Pulmonary artery endothelial cell (primary cell): ENCODE measurements around the gene CLDN8. TPM values are rescaled to one million over a fixed set of nuclear protein-coding genes. Genes with fewer than 3 reads are reported as not detected.

Source experiments
- DNase-seq: peaks from one replicate; pipeline ENCODE4 v3.0.0-alpha.2; 2011; ENCODE audit warnings: low read depth, low spot score
- total RNA-seq: library from RNA; depleted of rRNA; stranded (reverse); fragments of >200 nt; gene quantifications from 2 replicates; pipeline ENCODE4 v1.2.3, GENCODE V29; 2014

CLDN8 gene
- total RNA-seq: not detected in 2 replicates

- DNase-seq: no peak
These were observed at the start of gene CLDN8 for GRCh38 chr21:30216041-30216723. CLDN8 (minus strand) TSS chr21:30216097; CDS start chr21:30215925, 172 bp downstream.

- no peak for DNase-seq
These were observed 41.9 kb upstream of the CLDN8 start for GRCh38 chr21:30257773-30258172.

GRCh38 chr21:30256100-30256499 lies 40.2 kb upstream of the CLDN8 start:
- DNase-seq: no peak

GRCh38 chr21:30255679-30256078 lies 39.8 kb upstream of the CLDN8 start:
- no peak for DNase-seq

GRCh38 chr21:30251781-30252180 lies 35.9 kb upstream of the CLDN8 start:
- no peak for DNase-seq

- no peak for DNase-seq
These were observed 34.0 kb upstream of the CLDN8 start for GRCh38 chr21:30249936-30250335.

GRCh38 chr21:30248844-30249243 lies 32.9 kb upstream of the CLDN8 start:
- no peak for DNase-seq

- DNase-seq: no peak
These were observed 29.2 kb upstream of the CLDN8 start for GRCh38 chr21:30245061-30245460.

GRCh38 chr21:30243691-30244090 lies 27.8 kb upstream of the CLDN8 start:
- DNase-seq: no peak

GRCh38 chr21:30240661-30241060 lies 24.8 kb upstream of the CLDN8 start:
- no peak for DNase-seq

- DNase-seq: no peak
These were observed 22.3 kb upstream of the CLDN8 start for GRCh38 chr21:30238168-30238567.

GRCh38 chr21:30234643-30235042 lies 18.7 kb upstream of the CLDN8 start:
- DNase-seq: no peak

- no peak for DNase-seq
These were observed 18.2 kb upstream of the CLDN8 start for GRCh38 chr21:30234050-30234449.

- DNase-seq: no peak
These were observed 17.5 kb upstream of the CLDN8 start for GRCh38 chr21:30233228-30234020.

GRCh38 chr21:30232011-30232410 lies 16.1 kb upstream of the CLDN8 start:
- no peak for DNase-seq

- no peak for DNase-seq
These were observed 11.9 kb upstream of the CLDN8 start for GRCh38 chr21:30227633-30228404.

GRCh38 chr21:30227128-30227527 lies 11.2 kb upstream of the CLDN8 start:
- DNase-seq: no peak

GRCh38 chr21:30223596-30223995 lies 7.7 kb upstream of the CLDN8 start:
- no peak for DNase-seq

- DNase-seq: no peak
These were observed 6.8 kb upstream of the CLDN8 start for GRCh38 chr21:30222724-30223123.

GRCh38 chr21:30211071-30211470 lies 4.8 kb downstream of the CLDN8 start:
- no peak for DNase-seq

- no peak for DNase-seq
These were observed 6.3 kb downstream of the CLDN8 start for GRCh38 chr21:30209601-30210000.

- DNase-seq: no peak
These were observed 8.7 kb downstream of the CLDN8 start for GRCh38 chr21:30207252-30207579.
